RKO (cell line): ENCODE results near the gene MN1.
"Not testable (repeated sequence)": the region's sequence is repeated elsewhere in the genome, so short reads cannot be mapped to it uniquely, and the experiment has no call there.

Source experiments
- DNase-seq: peaks from one replicate; pipeline ENCODE4 v3.0.0-alpha.2; 2016; ENCODE audit warnings: low spot score

Gene MN1

DNA sequence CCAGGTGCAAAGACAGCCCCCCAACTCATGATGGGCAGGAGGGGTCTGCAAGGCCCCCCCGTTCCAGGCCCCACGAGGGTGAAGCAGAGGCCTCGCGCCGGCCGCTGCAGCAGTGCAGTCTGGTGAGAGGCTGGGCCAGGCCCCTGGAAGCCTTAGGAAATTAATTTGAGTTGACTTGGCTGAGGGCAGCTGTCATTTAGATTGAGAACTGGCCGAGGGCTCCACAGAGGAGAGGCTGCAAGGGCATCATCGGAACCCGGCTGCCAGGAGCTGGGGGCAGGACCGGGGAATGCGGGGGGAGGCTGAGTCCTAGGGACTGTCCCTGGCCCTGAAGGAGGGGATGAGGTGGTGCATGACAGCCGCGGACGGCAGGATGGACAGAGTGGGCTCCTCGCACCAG lies 39.9 kb downstream of the MN1 start:
- no peak for DNase-seq

DNA sequence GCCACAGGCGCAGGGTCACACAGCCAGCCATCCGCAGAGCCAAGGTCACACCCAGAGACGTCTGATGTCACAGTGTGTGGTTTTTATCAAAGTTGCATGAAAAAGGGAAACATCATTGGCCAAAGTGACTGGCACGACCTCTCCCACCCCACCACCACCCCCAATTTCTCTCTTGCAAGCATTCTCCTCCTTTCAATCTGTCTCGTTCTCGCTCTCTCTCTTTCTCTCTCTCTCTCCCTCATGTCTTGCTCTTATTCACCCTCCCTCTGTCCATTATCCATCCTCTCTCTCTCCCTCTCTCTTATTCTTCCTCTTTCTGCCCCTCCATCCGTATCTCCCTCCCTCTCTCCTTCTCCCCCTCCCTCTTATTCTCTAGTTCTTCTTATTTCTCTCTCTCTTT lies 40.6 kb downstream of the MN1 start:
- no peak for DNase-seq

DNA sequence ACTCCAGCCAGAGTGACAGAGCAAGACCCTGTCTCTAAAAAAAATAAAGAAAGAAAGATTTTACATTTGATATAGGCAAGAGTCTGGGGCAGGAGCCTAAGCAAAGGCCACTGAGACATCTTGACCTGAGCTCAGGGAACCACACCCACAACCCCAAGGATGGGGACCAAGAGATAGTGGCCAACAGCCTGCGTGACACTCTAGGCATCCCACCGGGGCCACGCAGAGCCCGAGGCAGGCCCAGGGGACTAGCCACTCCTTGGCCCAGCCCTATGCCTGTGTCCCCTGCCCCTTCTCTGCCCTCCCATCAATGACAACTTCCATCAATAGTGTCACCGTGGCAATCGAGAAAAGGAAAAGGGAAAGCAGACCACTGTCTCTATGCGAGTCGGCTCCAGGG lies 41.1 kb downstream of the MN1 start:
- DNase-seq, result no peak

DNA sequence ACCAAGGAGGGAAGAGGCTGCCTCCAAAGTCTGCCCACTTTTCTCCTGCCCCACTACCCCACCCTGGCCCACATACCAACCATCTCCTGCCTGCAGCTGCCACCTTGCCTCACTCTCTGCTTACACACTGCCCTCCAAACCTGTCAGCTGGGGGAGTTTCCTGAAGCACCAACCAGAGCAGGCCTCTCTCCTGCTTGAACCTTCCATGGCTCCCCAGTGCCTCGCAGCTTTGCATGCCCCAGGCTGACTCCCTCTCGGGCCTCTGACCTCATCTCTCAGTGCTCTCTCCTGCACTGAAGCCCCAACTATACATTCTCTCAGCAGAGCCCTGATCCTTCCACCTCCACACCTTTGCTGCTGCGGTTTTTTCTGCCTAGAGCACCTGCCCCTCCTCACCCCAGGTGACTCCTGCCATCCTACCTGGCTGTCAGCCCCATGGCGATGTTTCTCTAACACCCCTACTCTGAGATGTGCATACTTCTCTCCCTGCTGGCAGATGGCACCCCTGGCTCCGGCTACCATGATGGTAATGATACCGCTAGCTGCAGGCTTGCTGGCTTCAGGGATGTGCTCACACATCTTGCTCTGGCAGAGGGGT lies 43.5 kb downstream of the MN1 start:
- DNase-seq, result no peak

DNA sequence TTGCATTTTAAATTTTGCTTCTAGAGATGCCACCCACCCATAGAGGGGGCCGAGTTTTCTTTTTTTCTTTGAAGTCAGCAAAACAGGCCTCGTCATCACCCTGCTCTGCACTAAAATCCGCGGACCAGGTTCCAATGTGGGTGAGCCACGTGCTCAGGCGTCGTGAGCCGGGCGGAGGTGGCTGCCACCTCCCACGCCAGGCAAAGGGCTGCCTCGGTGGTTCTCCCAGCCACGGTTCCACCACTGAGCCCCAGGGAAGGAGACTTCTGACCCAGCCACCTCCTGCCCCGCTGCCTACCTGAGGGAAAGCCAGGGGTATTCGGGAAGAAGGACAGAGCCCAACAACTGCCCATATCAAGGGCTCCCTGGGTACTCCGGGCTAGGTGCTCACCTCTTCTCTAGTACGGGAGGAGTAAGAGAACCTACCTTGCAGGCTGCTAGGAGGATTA lies 45.3 kb downstream of the MN1 start:
- no peak for DNase-seq

DNA sequence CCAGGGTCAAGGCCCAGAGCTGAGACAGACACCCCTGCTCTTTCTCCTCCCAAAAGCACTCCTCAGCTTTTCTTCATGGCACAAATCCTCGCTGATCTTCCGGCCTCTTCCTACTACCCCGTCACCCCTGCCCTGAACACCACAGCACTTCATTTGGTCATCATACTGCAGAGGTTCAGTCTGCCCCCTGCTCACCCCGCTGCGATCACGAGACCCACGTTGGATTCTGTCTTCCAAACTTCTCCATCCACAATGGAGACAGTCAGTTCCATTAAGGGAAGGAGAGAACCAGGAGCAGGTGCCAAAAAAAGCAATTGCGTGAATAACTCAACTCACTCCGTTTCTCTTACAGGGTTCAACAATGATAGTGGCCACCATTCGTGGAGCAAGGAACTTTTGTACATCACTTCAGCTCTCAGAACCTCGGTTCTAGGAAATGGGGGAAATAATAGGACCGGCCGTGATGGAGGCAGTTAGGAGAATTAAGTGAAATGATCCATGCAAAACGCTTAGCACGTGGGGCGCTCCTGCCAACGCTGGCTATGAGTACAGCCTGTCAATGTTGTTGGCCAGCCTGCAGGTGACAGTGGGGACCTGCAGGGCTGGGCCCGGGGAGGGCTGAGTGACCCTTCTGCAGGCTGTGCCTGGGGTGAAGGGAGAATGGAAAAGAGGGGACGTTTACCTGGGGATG lies 45.9 kb downstream of the MN1 start:
- no peak for DNase-seq

DNA sequence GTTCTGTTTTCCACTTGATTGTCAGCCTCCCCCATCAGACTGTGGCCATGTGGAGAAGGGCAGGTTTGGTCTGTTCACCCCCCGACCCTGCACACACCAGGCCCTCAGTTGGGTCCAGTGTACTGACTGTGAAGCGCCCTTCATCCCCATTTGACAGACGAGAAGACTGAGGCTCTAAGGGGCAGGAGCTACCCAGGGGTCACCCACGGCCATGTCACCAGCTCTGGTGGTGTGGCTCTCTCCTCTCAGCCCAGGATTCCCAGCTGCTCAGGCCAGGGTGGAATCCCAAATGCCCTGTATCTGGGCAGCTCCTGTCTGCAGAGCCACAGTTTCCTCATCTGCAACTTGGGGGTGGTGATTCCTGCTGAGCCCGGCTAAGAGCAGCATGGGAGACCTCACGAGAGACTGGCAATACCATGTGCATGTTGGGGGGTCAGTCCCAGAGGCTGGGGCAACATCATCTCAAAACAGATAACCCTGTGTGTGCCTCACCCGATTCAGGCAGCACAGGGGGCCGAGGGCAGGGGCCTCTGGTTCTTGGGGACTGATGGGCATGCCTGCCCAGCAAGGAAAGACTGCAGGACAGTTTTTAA lies 46.6 kb downstream of the MN1 start:
- no peak for DNase-seq

DNA sequence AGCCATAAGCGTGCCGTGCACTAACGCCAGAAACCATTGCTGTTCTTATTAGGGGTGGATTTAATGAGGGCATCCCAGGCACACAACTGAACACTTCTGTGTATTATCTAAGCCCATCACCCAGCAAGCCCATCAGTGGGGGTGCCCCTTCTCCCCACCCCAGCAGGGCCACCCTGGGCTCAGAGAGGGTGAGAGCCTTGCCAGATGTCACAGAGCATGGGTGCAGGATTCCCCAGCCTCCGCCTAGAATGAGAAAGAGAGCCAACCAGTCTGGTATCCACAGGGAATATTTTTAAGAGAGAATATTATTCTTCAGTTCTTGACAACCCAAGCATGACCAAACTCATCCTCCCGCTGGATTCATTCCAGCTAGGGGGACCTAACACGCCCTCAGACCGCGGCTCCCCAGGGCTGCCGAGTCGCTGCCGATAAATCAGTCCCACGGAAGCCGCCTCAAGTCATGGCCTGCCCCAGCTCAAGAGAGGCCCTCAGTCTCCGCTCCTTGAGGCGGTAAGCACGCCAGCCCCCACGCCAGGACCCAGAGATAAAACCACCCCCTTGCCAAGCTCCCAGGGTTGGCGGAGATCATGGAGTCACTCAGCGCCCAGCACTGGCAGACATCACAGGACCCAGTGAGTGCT lies 47.2 kb downstream of the MN1 start:
- DNase-seq, result no peak

DNA sequence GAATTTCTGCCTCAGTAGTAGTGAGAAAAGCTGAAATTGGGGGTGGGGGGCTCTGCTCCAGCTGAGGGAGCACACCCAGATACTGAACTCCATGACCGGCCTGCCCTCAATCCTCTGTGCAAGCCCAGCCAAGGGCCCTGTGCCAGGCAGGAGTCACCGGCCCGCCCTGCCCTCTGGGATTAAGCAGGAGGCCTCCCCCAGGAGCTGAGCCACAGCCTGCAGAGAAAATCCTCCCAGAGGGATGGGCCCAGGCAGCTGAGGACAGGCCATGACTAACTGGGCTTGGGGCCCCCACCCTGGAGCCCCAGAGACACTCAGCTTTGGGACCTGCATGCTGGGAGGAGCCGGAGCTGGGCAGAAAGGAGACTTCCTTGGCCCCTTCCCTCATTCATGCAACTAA lies 48.8 kb downstream of the MN1 start:
- DNase-seq, result no peak

DNA sequence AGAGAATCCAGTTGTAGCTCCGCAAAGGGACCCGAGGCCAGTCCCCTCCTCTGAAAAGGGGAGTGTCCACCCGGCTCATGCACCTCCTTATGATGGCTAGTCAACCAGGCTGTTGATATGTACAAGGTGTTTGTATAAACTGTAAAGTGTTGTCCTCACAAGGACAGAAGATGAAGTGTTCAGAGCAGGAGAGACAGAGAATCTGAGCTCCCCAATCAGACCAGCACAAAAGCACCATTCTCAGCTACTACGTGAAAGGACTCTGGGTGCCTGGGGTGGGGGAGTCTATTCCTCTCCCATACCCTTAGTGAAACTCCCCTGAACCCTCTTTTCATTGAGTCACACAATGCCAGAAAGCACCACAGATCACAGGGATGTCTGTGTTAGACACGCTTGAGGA lies 49.4 kb downstream of the MN1 start:
- no peak for DNase-seq

DNA sequence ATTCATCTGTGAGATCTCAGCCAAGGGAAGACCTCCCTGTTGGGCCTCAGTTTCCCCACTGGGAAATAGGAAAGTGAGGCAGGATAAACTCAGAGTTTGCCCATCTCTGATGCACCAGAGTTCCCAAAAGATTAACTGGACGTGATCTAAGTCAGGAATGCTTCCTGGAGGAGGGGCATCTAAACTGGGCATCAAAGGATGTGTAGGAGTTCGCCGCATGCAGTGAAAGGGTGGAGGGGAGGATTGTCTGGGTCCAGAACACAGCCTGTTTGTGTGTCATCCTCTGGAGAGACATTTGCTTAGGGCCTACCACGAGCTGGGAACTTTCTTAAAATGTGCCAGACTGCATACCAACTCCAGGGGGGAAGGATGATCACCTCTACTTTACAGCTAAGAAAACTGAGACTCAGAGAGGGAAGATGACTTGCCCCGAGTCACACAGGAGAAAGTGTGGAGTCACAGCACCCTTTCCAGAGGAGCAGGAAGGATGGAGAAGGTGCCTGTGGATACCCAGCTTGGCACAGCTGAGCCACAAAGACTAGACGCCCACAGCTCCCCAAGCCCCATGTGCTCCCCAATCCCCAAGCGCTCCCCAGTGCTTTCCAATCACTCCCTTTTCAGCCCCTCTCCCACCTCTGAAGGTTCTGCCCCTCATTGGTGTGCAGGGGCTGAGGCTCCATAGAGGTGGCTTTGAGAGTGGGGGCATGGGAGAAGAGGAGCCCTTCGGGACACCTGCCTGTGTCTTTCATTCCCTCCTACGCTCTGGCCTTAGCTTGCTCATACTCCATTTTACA lies 50.1 kb downstream of the MN1 start:
- DNase-seq, result no peak

DNA sequence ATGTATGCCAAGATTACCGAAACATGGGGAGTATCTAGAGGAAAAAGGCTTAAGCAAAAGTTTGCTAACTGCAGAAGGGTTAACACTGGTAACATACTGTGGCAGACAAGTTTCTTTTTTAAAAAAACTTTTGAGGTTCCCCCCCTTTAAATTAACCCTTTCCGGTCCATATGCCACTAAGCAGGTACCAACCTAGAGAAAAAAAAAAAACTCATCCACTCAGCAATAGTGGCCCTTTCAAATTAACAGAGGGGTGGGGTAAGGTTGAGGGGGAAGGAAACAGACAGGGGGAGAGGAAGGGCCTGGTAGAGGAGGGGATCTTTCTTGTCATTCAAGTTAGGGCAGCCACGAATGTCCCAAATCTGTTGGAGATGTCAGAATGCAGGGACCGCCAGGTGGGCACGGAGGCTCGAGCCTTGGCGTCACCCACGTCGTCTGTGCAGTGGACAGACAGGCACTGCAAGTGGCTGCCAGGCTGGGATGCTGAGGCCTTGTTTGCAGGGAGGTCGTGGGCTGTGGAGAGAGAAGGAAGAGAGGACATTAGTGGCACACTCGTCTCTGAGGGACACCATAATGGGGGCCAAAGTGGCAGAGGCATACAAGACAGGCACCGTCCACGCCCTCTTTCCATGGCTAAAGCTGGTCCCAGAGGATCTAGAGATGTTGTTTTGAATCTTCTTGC lies 50.8 kb downstream of the MN1 start:
- no peak for DNase-seq

DNA sequence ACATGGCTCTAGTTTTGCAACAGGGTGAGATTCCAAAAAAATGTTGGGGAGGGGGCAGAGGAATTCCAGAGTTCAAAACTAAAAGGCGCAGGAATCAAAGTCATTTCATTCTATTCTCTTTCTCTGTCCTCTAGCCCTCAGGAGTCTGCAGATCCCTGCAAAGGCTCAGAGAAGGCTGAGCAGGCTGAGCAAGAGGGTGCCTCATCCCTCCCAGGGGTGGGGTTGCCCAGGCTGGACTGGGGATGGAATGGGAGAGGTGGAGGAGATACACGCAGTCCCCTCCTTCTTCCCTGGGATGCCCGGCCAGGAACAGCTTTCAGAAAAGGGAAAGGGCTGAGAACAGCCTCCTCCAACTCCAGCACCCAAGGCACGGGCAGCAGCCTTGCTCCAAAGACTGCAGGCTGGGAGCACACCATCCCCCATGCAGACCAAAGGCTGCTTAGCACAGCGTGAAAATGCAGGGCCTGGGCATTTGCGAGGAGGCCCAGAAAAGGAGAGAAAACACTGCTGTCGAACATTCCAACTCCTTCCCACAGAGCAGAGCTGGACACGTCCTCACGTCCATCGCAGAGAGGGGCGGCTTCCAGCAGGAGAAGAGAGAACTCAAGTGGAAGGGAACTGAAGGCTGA lies 51.8 kb downstream of the MN1 start:
- DNase-seq, result no peak

DNA sequence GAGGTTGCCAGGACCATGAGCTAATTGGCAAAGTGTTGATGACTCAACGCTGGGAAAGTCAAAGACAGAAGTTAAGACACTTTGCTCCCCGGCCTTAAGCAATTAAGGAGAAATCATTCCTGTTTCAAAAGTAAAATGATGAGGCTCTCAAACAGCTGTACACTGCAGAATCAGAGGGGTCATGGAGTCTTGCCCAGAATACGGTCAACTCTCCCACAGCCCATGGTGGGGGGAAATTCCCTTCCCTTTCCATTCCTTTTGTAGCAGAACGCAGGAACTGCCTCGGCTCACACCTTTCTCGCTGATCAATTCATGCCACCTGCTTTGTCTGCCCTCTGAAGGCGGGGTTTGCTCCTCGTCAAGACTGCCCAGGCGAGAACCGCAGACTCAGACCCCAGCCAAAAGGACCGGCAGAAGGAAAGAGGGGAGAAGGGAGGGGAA lies 52.8 kb downstream of the MN1 start:
- peak; percentile 10 for DNase-seq

DNA sequence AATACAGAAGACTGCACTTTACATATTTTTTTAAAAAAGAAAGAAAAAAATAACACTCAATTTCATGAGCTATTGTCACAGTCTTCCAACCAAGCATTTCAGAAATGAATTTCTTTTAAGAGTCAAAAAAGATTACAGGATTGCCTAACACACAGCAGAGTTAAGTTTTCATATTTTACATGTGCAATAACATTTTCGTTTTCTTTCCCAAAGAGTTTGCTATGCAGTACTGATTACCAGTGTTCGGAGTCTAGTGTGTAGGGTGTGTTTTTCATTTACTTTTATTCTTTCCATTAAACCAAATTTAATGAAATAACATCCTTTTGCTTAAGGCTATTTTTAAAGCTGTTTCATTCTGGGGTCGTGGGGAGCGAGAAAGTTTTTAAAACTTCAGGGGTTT lies 53.2 kb downstream of the MN1 start:
- no peak for DNase-seq

DNA sequence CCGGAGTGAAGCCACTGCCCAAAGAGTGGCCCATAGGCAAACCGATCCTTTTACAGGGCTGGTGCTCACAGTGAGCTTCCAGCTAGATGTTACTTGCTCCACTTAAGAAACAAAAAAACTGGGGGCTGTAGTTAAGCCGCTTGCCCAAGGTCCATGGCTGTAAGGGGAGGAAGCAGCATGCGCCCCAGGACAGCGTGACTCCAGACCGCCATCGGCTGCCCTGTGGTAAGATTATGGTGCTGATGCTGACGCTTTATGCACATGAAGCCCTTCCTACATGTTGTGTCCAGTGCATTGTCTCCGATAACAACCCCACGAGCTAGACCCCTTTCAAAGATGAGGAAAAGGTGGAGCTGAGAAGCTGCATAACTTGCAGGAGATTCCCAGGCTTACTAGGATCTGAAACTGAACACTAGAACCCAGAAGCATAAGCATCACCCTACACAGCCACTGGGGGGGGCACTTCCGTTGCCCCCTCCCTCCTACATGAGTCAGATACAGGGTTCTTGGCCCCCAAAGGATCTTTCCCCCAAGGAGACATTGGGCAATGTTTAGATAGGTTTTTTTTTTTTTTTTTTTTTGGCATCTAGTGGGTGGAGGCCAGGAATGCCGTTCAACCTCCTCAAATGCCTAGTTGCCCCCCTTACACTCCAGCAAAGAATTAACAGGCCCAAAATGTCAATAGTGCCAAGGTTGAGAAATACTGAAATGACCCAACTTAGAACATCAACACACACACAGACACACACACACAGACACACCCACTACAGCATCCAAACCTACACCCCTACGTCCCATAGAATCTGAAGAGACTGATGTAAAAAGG lies 53.9 kb downstream of the MN1 start:
- no peak for DNase-seq

DNA sequence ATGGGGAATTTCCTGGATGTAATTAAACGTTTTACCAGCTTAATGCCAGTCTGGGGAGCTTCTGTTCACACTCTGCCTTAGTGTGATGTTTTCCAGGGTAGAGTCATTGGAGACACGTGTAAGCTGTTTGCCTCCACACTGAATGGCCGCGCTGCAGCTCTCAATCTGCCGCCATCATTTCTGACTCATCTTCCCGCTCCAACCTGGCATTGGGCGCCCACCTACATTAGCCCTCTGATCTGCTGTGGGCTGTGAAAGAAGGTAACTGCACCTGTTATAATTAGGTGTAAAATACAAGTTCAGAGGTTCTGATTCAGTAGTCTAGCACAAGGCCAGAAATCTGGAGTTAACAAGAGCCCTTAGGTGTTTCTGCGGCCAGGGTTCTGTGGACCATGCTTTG lies 54.6 kb downstream of the MN1 start:
- DNase-seq, result no peak

DNA sequence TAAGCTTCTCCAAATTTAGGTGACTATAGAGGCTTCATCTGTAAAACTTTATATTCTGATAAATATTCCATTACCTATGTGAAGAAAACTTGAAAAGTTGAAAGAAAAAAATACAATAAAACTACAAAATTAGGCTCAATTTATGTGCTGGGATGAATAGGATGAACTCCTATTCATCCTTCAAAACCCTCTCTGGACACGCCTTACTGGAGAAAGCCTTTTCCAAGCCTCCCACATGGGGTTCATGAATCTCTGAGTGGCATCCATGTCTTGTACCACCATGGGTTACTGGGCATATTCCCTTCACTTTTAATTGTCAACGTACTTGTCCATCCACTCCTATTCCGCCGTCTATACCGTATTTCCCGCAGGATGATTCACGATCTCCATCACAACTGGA lies 55.7 kb downstream of the MN1 start:
- DNase-seq, result no peak

DNA sequence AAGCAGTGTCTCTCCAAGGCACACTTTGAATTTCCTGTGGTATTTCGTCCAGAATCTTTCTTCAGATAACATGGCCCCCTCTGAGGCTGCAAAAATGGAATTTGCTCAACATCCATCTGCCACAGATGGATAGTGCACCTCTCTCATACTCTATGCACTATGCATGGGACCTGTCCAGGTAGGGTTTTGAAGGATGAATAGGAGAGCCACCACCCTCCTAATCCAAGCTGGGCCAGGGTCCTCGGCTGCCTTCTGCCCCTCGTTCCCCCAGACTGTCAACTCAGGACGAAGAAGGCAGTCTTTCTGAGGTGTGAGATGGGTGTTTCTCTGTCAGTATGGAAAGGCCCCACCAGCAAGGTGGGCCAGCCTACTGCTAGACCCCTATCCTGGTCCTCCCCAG lies 56.4 kb downstream of the MN1 start:
- DNase-seq, result no peak

DNA sequence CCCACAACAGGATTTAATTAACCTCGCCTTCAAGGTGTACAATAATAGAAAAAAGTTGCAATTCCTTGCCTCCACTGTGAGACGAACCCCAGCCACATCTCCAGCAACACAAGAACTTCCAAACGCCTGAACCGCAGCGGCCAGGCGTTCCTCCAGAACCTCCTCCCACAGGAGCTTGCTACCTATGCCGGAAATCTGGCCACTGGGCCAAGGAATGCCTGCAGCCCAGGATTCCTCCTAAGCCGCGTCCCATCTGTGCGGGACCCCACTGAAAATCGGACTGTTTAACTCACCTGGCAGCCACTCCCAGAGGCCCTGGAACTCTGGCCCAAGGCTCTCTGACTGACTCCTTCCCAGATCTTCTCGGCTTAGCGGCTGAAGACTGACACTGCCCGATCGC lies 57.5 kb downstream of the MN1 start:
- not testable (repeated sequence) for DNase-seq
